DMS 273 (cell line): ENCODE measurements around the gene TBX2.

Experiments used
- DNase-seq: peaks from one replicate; lab custom pipeline; 2025; ENCODE audit not compliant: unreplicated experiment; lab: John Stamatoyannopoulos, UW

The TBX2 gene

GRCh38 chr17:61368832-61369450 lies 30.7 kb upstream of the TBX2 start:
- DNase-seq: no peak

DNA sequence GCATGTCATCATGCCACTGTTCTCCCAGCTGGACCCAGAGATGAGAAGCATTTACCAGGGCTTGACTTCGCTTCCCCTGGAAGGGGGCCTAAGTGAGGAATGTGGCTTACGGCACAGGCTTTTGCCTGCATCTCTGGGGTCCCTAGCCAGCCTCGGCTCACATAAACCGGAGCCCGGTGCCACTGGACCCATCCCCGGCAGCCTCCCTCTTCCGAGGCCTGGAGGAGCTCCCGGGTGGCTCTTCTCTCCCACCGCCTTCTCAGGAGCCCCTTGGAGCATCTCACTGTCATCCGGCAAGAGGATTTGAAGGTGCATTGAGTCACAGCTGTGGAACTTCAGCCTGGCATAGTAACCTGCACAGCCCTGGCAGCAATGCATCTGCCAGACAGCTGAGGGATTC lies 29.9 kb upstream of the TBX2 start:
- no peak for DNase-seq

- DNase-seq: no peak
These were observed 28.5 kb upstream of the TBX2 start for GRCh38 chr17:61371179-61371578.

DNA sequence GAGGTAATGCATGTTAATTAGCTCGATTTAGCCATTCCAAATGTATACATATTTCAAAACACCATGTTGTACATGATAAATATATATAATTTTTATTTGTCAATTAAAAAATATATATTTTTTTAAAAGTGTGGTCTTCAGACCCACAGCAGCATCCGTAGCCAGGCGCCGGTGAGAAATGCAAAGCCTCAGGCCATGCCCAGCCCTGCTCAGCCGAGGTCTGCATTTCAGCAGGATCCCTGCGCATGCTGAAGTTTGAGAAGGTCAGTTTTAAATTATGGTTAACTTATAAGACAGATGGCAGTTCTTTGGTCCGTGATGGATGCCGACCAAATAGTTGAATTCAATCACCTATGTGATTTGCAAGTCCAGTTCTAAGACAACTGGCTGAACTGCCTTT lies 28.0 kb upstream of the TBX2 start:
- DNase-seq: no peak

DNA sequence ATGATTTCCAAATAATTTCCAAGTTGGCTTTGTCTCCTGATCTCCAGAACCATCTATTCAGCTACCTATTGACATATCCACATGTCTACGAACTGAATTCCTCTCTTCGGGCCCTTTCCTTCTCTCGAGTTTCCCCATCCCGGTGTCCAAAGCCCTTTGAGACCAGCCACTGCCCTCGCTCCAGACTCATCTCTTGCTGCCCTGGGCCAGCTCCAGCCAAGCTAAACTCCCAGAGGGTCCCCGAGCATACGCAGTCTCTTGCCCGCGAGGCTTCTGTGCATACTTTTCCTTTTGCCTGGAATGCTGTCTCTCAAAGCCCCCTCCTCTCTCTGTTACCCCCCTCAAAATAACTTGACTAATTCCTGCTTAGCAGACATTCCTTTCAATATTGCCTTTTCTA lies 27.2 kb upstream of the TBX2 start:
- DNase-seq: no peak

DNA sequence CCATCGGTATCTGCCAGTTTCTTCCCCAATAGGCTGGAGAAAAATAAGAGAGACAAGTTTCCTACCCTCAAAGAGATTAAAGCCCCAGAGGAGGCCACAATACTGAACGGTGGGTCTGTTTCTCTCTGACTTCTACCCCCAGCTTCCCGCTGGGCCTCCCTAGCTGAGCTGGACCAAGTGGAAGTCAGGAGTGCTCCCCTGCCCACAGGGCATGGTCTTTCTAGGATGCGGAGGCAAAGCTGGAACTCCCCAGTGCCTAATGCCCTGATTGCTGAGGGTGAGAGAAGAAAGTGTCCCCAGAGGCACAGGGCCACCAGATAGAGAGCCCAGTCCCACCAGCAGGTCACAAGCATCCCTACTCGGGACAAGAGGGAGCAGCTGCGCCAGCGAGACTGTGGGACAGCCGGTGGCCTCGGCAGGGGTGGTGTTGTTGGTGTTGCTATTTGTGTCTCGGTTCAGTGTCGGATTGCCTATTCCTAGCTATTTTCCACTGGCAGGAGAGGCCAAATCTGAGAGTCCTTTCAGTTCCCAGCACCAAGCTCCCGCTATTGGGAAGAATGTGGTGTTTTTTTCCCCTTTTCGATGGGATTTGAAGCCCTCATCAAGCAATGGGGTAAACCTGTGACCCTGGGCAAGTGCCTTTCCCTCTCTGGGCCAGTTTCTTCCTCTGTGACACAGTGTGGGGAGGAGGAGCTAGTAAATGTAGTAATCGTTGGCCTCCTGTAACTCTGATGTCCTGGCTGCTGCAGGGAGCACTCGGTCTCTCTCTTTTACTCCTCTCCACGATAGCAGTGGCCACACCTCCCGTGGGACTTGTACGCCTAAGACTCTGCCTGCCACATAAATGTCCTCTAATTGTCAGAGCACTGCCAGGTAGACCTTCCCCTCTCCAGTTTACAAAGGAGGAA lies 22.5 kb upstream of the TBX2 start:
- DNase-seq: no peak

GRCh38 chr17:61378658-61379456 lies 20.8 kb upstream of the TBX2 start:
- DNase-seq: no peak

- DNase-seq: no peak
These were observed 20.0 kb upstream of the TBX2 start for GRCh38 chr17:61379457-61380216.

- DNase-seq: no peak
These were observed 19.3 kb upstream of the TBX2 start for GRCh38 chr17:61380217-61380835.

DNA sequence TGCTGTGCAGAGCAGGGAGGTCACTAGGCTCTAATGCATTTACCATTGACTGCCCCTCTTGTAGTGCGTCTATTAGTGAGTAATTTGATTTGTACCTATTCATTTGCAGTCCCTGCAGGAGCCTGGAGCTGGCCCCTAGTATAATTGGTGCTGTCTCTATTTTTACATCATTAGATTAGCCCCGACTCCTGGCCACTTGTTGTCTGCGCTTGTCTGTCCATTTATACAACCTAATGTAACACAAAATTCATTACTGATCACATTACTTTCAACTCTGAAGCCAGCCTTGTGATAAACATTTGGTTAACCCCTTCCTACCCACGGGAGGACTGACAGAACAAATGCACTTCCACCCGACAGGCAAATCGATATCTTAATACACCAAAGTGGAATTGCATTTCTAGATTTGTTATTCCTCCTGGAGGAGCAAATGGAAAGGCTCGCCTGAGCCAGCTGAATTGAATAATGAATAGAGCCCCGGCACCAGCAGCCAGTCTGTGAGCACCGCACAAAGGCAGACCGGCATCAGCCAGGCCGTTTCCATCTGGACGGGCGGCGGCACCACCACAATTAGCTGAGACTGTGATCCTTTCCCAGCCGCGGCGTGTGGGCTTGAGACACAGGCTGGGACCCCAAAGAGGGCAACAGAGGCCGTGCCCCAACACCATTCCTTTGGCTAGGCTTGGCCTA lies 18.7 kb upstream of the TBX2 start:
- no peak for DNase-seq

DNA sequence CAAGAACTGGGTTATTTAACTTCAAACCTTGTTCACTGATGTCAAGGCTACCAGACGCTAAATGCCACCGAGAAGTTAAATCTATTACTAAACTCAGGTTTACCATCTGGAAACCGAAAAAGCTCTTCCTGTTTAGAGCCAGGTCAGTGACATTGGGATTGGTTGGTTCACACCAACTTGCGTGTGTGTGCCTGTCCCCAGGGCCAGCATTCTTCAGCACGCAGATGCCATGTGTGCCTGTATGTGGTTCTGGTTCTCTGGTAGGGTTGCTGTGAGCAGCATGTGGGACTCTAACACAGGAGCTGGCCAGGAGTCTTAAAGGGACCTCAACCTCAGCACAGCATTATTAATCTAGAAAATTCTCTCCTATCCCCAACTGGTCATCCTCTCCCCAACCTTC lies 18.1 kb upstream of the TBX2 start:
- DNase-seq: no peak

GRCh38 chr17:61382796-61383688 lies 16.6 kb upstream of the TBX2 start:
- no peak for DNase-seq

DNA sequence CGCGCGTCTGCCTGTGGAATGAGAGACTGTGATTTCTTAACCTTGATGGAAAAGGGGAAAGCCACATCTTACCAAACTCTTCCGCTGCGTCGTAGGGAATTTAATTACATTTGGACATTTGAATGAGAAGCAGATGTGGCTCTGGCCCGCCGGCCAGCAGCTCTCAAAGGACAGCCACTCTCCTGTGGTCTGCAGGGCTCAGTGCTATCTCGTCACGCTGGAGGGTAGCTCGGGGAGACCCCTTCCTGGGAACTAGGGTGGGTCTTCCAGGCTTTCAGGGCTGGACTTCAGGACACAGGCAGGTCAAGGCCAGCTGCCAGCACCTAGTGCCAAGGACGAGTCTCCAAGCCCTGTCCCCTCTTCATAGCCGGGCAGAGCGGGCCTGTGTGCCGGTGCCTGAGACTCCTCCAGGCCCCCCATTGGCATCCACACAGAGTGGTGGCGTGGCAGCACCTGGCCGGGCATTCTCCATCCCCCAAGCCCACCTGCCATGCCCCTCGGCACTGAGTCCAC lies 15.9 kb upstream of the TBX2 start:
- DNase-seq: no peak

GRCh38 chr17:61384354-61384691 lies 15.3 kb upstream of the TBX2 start:
- no peak for DNase-seq

DNA sequence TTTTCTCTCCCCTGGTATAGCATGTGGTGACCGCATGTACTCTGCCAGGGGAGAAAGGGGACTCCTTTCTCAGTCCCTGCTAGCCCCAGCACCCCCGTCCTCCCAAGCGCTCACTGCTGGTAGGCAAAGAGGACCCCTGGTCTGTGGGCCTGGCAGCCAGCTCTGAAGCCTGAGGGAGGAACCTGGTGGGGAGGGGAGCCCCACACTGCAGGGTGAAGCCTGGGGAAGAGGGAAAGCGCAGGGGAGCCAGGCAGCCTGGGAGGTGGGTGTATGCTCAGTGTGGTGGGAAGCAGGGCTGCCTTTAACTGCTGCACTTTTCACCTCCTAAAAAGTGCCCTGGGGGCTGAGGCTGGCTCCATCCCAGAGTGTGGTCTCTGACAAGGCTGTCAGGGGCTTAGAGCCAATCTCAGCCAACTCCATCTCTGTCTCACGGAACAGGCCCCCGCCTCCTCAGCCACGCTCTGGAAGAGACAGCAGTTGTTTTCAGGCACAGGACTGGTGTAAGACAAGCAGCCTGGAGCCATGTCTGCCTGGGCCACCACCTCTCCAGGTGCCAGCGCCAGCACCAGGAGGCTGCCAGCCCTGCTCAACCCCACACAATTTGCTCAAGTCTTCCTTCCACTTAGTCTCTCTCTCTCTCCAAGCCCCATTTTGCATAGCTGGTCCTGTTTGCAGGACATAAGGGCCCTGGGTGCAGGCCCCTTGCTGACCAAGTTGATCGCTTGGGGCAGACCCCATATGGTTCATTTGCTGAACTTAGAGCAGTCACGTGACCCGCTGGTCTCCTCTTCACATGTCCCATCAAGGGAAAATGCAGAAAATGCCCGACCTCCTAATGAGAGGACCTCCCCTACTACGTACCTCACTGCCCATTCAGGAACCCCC lies 14.7 kb upstream of the TBX2 start:
- DNase-seq: no peak

DNA sequence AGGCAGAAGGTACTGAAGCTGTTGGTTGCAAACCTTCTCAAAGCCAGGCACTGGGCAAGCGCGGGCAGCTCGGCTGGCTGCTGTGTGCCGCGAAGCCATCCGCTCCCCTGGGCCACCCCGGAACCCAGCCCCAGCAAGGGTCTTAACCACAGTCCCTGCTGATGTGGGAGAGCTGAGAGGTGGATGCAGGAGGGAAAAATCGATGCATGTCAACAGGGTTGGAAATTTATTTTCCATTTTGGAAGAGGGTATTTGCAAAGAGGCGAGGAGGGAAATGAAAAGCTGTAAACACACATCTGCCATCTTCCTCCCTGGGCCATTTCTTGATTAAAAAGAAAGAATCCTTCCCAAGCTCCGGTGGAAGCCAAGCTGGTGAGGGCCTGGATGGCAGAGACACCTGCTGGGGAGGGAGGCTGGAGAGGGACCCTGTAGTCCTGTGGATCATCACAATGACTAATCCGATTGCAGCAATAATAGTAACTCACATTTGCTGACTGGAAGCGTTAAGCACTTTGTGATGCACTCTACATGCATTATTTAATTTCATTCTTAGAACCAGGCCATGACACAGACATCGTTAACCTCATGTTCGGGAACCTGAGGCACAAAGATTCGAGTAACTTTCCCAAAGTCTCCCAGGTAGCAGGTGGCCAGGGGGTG lies 13.9 kb upstream of the TBX2 start:
- DNase-seq: no peak

GRCh38 chr17:61386251-61386650 lies 13.4 kb upstream of the TBX2 start:
- no peak for DNase-seq
